Natural killer cell (primary cell): ENCODE measurements around the gene RAD51B. TPM values are rescaled to one million over a fixed set of nuclear protein-coding genes. Genes with fewer than 3 reads are reported as not detected.
A peak's percentile ranks its signal among the peaks of the same experiment; 100 is the strongest.

Source experiments
- ATAC-seq, 3 donors: fragments of 150-1000 bp in 2 of 3; fragments of 200-7000 bp in 1 of 3; cut with Tn5 transposase; 1 replicate in 1 of 3; 2 replicates in 2 of 3; pipeline ENCODE4 v1.10.0; 2021; ENCODE audit warnings: mild to moderate bottlenecking in 2 of 3, moderate library complexity in 2 of 3
- DNase-seq, 2 donors: peaks; one replicate each; pipeline versions ENCODE4 v3.0.0 to v3.0.0-alpha.2; 2013 to 2021; ENCODE audit warnings: mixed read lengths in 1 of 2
- H3K27ac ChIP-seq: one replicate; pipeline ENCODE4 v1.5.1; 2013; ENCODE audit warnings: mild to moderate bottlenecking, low read length
- H3K27me3 ChIP-seq: one replicate; pipeline ENCODE4 v1.6.1; 2013; ENCODE audit warnings: low read length; ENCODE audit not compliant: control insufficient read depth, insufficient read depth
- H3K36me3 ChIP-seq: one replicate; pipeline ENCODE4 v1.6.1; 2013; ENCODE audit warnings: low read length; ENCODE audit not compliant: control insufficient read depth, insufficient read depth
- H3K4me1 ChIP-seq: one replicate; pipeline ENCODE4 v1.6.1; 2013; ENCODE audit warnings: low read length; ENCODE audit not compliant: control insufficient read depth, insufficient read depth
- H3K4me3 ChIP-seq: one replicate; pipeline ENCODE4 v1.5.1; 2013; ENCODE audit warnings: low read length
- H3K9me3 ChIP-seq: one replicate; pipeline ENCODE4 v1.6.1; 2013; ENCODE audit warnings: low read length; ENCODE audit not compliant: control insufficient read depth, insufficient read depth
- H3K27ac Mint-ChIP-seq, 2 donors: one replicate each; pipeline ENCODE4 v1.8.0; 2022; ENCODE audit warnings: mild to moderate bottlenecking in 2 of 2, mixed read lengths in 2 of 2, moderate library complexity in 1 of 2
- H3K27me3 Mint-ChIP-seq, 2 donors: one replicate each; pipeline ENCODE4 v1.8.0; 2022; ENCODE audit warnings: low read depth in 2 of 2, mixed read lengths in 2 of 2
- H3K36me3 Mint-ChIP-seq: one replicate; pipeline ENCODE4 v1.8.0; 2022; ENCODE audit warnings: mixed read lengths
- H3K4me1 Mint-ChIP-seq, 2 donors: one replicate each; pipeline ENCODE4 v1.8.0; 2022; ENCODE audit warnings: mixed read lengths in 2 of 2
- H3K4me3 Mint-ChIP-seq: one replicate; pipeline ENCODE4 v1.8.0; 2022; ENCODE audit warnings: mild to moderate bottlenecking, moderate library complexity, mixed read lengths
- H3K9me3 Mint-ChIP-seq, 2 donors: one replicate each; pipeline ENCODE4 v1.8.0; 2022; ENCODE audit warnings: mixed read lengths in 2 of 2
- CTCF ChIP-seq: fragments of 200-600 bp; IDR thresholded peaks from one replicate; pipeline ENCODE4 v1.8.0; 2022; ENCODE audit warnings: antibody characterized with exemption
- WGBS: methylation state at CpG from one replicate; pipeline ENCODE4 v1.1.7; 2013; ENCODE audit warnings: missing lambda C conversion rate; ENCODE audit not compliant: insufficient coverage; 5-methylcytosine and 5-hydroxymethylcytosine counted together
- intact Hi-C: fragments of 100-400 bp; cut with micrococcal nuclease; formaldehyde crosslinking; loops from one replicate; pipeline ENCODE4 v1.14.2; 2022
- total RNA-seq, 4 donors: library from RNA; stranded (reverse); fragments of 120-200 nt in 1 of 4; gene quantifications; one replicate each; pipeline versions ENCODE4 v1.2.3 to v1.2.4, GENCODE V29; 2013 to 2022

Gene RAD51B
- total RNA-seq, 3 donors from 2014 or later (not counting 1 experiment from before 2014, with no cell fraction given): 28.1 to 37.6 (median 28.6) TPM

GRCh38 chr14:68554231-68554630, 734.7 kb downstream of the RAD51B start:
- no peak for TF ChIP-seq CTCF
- no peak overlapping the region for H3K27ac ChIP-seq
- ATAC-seq (no peak), DNase-seq (no peak)
- no peaks in the 10 kb centered on the region for H3K9me3 Mint-ChIP-seq
- intact Hi-C loops: no loop called here
- H3K9me3 ChIP-seq: no peaks in the 10 kb centered on the region
- WGBS: 48% methylated on average over 4 of the region's 4 CpGs
- peaks cover 16% of the 10 kb centered on the region for H3K4me1 ChIP-seq
- no peaks in the 10 kb centered on the region for H3K36me3 Mint-ChIP-seq
- no peaks in the 10 kb centered on the region for H3K27me3 ChIP-seq
- H3K27ac Mint-ChIP-seq: no peak overlapping the region
- H3K4me1 Mint-ChIP-seq: peaks cover 23 to 26% of the 10 kb centered on the region in 2 donors
- no peaks in the 10 kb centered on the region for H3K36me3 ChIP-seq
- H3K27me3 Mint-ChIP-seq: no peaks in the 10 kb centered on the region
- no peak overlapping the region for H3K4me3 ChIP-seq
- no peak overlapping the region for H3K4me3 Mint-ChIP-seq

- WGBS: 95% methylated on average over 4 of the region's 4 CpGs
These were observed 736.7 kb downstream of the RAD51B start for GRCh38 chr14:68556253-68556652.

GRCh38 chr14:68557648-68558047, 738.1 kb downstream of the RAD51B start:
- Mint-ChIP-seq H3K27me3 (no peaks in the 10 kb centered on the region), H3K4me1 (peaks cover 21 to 23% of the 10 kb centered on the region in 2 donors), H3K36me3 (no peaks in the 10 kb centered on the region), H3K9me3 (no peaks in the 10 kb centered on the region), H3K27ac (no peak overlapping the region), H3K4me3 (no peak overlapping the region)
- Histone ChIP-seq H3K27me3 (no peaks in the 10 kb centered on the region), H3K4me3 (no peak overlapping the region), H3K36me3 (no peaks in the 10 kb centered on the region), H3K9me3 (no peaks in the 10 kb centered on the region), H3K27ac (no peak overlapping the region), H3K4me1 (peaks cover 16% of the 10 kb centered on the region)
- DNase-seq (no peak), ATAC-seq (peak in 1 of 3 donors; percentile 34)
- no peak for TF ChIP-seq CTCF
- WGBS: 35% methylated on average over 2 of the region's 2 CpGs
- intact Hi-C loops: no loop called here

More at GRCh38 chr14:68556253-68556652, 736.7 kb downstream of the RAD51B start:
- DNase-seq (no peak), ATAC-seq (no peak)
- Mint-ChIP-seq H3K27ac (no peak overlapping the region), H3K9me3 (no peaks in the 10 kb centered on the region), H3K4me1 (peaks cover 23% of the 10 kb centered on the region in 2 donors), H3K36me3 (no peaks in the 10 kb centered on the region), H3K27me3 (no peaks in the 10 kb centered on the region), H3K4me3 (no peak overlapping the region)
- H3K4me1 ChIP-seq: peaks cover 16% of the 10 kb centered on the region
- TF ChIP-seq CTCF: no peak
- intact Hi-C loops: no loop called here
- no peaks in the 10 kb centered on the region for H3K36me3 ChIP-seq
- H3K27me3 ChIP-seq: no peaks in the 10 kb centered on the region
- no peaks in the 10 kb centered on the region for H3K9me3 ChIP-seq
- no peak overlapping the region for H3K4me3 ChIP-seq
- no peak overlapping the region for H3K27ac ChIP-seq

GRCh38 chr14:68558096-68558495, 738.5 kb downstream of the RAD51B start:
- no peaks in the 10 kb centered on the region for H3K27me3 Mint-ChIP-seq
- H3K4me3 Mint-ChIP-seq: no peak overlapping the region
- peaks cover 23 to 25% of the 10 kb centered on the region in 2 donors for H3K4me1 Mint-ChIP-seq
- H3K27me3 ChIP-seq: no peaks in the 10 kb centered on the region
- DNase-seq: no peak
- H3K9me3 ChIP-seq: no peaks in the 10 kb centered on the region
- WGBS: 83% methylated on average over 11 of the region's 11 CpGs
- H3K9me3 Mint-ChIP-seq: no peaks in the 10 kb centered on the region
- H3K4me1 ChIP-seq: peaks cover 21% of the 10 kb centered on the region
- intact Hi-C loops: no loop called here
- no peak overlapping the region for H3K27ac Mint-ChIP-seq
- H3K27ac ChIP-seq: no peak overlapping the region
- ATAC-seq: no peak
- no peak overlapping the region for H3K4me3 ChIP-seq
- no peaks in the 10 kb centered on the region for H3K36me3 Mint-ChIP-seq
- TF ChIP-seq CTCF: no peak
- no peaks in the 10 kb centered on the region for H3K36me3 ChIP-seq
